Measurements from ENCODE around the gene CDH2. TPM values are rescaled to one million over a fixed set of nuclear protein-coding genes. Genes with fewer than 3 reads are reported as not detected.

The CDH2 gene
- total and polyA plus RNA-seq, 9 donors = 3.3 to 10.0 (median 6.1) TPM

DNA sequence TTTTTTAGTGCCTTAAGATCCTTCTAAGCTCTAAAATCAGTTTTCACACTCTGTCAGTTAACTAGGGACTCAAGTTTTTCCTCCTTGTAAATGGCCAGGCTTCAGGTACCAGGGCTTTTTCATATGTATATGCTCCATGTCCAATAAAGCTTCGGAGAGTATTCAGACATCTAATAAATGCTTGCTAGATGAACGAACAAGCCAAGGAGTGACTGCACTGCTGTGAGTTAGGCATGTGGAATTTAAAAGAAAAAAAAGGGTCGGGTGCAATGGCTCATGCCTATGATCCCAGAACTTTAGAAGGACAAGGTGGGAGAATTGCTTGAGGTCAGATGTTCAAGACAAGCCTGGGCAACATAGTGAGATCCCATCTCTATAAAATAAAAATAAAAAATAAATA, 81.9 kb downstream of the CDH2 start:
- Histone ChIP-seq H3K36me3 (ENCODE audit: control insufficient read depth, insufficient read depth, low read length) (no peaks in the 10 kb centered on the region), H3K27ac (ENCODE audit: low read length) (no peak overlapping the region), H3K4me3 (ENCODE audit: low read length) (no peak overlapping the region), H3K27me3 (ENCODE audit: control insufficient read depth, insufficient read depth, low read length) (no peaks in the 10 kb centered on the region), H3K4me1 (ENCODE audit: control insufficient read depth, insufficient read depth, low read length) (no peaks in the 10 kb centered on the region), H3K9me3 (replicated peaks; ENCODE audit: control insufficient read depth, low read depth, low read length) (no peaks in the 10 kb centered on the region)
- no CpG with 5 or more reads among the region's 3 CpGs for WGBS (ENCODE audit: insufficient coverage)
- DNase-seq = no peak

DNA sequence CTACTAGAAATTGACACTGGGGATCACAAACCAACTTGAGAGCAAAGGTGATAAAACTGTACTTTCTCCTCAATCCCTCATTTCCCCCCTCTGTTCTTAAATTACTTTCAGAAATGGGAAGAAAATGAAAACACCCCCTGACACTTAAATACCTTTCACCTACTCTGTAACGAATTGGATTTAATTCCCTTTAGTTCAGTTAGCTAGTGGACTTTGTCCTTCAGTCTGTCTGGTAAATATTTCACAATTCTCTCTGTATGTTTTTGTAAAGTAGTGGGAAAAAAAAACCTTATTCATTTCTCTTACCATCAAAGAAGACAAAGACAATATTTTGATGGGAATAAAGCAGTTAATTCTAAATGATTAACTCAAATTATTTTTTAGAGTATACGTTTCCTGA, 85.7 kb downstream of the CDH2 start:
- Histone ChIP-seq H3K4me1 (ENCODE audit: control insufficient read depth, insufficient read depth, low read length) (no peaks in the 10 kb centered on the region), H3K27me3 (ENCODE audit: control insufficient read depth, insufficient read depth, low read length) (no peaks in the 10 kb centered on the region), H3K27ac (ENCODE audit: low read length) (no peak overlapping the region), H3K9me3 (replicated peaks; ENCODE audit: control insufficient read depth, low read depth, low read length) (no peaks in the 10 kb centered on the region), H3K36me3 (ENCODE audit: control insufficient read depth, insufficient read depth, low read length) (no peaks in the 10 kb centered on the region), H3K4me3 (ENCODE audit: low read length) (no peak overlapping the region)
- WGBS (ENCODE audit: insufficient coverage) = no CpG with 5 or more reads among the region's 2 CpGs
- no peak for DNase-seq

DNA sequence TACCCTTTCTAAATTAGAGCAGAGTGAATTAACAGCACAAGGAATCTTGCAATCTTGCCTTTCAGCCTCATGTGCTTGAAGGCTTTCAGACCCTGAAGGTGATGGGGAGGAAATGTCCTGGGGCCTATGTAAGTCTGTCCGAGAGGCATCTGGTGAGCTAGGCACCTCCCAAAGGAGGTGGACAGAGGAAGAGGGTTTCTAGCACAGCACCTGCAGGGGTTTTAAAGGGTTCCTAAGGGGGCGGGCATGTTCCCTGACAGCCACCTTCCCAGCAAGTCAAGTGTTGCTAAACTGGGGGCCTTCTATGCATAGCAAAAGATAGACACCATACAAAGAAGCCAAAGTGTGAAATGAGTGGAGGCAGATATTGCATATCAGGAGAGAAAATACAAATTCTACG, 88.5 kb downstream of the CDH2 start:
- Histone ChIP-seq H3K9me3 (replicated peaks; ENCODE audit: control insufficient read depth, low read depth, low read length) (no peaks in the 10 kb centered on the region), H3K27ac (ENCODE audit: low read length) (no peak overlapping the region), H3K4me1 (ENCODE audit: control insufficient read depth, insufficient read depth, low read length) (no peaks in the 10 kb centered on the region), H3K36me3 (ENCODE audit: control insufficient read depth, insufficient read depth, low read length) (no peaks in the 10 kb centered on the region), H3K4me3 (ENCODE audit: low read length) (no peak overlapping the region), H3K27me3 (ENCODE audit: control insufficient read depth, insufficient read depth, low read length) (no peaks in the 10 kb centered on the region)
- 74% methylated on average over 2 of the region's 3 CpGs for WGBS (ENCODE audit: insufficient coverage)
- no peak for DNase-seq

DNA sequence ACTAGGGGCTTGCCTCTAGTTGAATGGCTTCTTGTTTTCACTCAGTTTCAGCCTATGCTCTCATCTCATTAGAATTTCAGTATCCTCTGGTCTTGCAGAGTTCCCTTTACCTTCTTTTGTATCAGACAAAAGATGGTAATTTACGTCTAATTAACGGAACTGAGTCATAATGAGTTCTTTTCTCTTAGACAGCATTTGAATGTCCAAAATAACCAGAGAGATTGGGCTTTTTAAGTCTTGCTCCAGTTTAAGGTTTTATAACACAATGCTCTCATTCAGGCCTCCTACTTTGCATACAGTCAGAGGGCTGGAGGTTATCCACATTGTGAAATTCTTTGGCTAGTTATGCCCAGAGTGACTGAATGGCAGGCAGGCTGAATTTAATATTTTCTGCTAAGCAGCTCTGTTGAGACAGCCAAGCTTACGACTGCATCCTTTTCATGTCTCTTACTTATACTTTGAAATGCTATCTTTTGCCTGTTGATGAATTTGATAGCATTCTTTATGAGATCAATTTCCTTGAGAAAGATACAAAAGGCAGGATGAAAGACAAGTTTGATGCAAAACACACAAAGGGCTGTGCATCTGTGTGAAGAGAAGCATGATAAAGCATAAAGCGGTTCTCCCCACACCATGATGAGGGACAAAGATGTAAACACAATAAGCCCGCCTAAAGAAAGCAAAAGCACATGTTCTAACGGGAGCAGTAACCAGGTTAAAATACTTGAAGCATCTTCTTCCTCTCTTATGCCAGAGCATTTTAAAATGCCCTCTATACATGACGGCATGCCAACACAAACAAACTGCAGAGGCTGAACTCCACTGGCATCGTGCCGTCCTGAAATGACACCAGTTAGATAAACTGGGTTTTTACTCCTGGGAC, 90.0 kb downstream of the CDH2 start:
- DNase-seq = peak; percentile 79
- no CpG with 5 or more reads among the region's 9 CpGs for WGBS (ENCODE audit: insufficient coverage)
- H3K27ac ChIP-seq (ENCODE audit: low read length) = no peak overlapping the region
- no peak overlapping the region for H3K4me3 ChIP-seq (ENCODE audit: low read length)
- no peaks in the 10 kb centered on the region for H3K4me1 ChIP-seq (ENCODE audit: control insufficient read depth, insufficient read depth, low read length)
- H3K27me3 ChIP-seq (ENCODE audit: control insufficient read depth, insufficient read depth, low read length) = no peaks in the 10 kb centered on the region
- no peaks in the 10 kb centered on the region for H3K36me3 ChIP-seq (ENCODE audit: control insufficient read depth, insufficient read depth, low read length)
- no peaks in the 10 kb centered on the region for H3K9me3 ChIP-seq (replicated peaks; ENCODE audit: control insufficient read depth, low read depth, low read length)

DNA sequence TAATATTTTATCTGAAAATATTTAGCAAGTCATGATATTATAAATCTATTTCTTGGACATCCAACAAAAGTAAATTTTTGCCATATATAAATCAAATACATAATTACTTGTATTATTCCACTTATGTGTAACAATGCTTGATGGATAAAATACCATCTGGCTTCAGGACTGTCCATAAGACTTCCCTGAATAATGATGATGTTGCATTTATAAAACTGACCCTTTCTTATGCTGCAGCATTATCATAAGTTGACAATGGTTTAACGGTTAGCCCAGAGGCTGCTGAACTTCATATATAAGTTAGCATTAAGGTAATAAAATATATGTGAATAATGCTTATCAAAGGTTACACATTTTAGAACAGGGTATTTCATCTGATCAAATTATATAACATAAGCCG, 95.4 kb downstream of the CDH2 start:
- Histone ChIP-seq H3K4me1 (ENCODE audit: control insufficient read depth, insufficient read depth, low read length) (no peaks in the 10 kb centered on the region), H3K36me3 (ENCODE audit: control insufficient read depth, insufficient read depth, low read length) (no peaks in the 10 kb centered on the region), H3K27ac (ENCODE audit: low read length) (no peak overlapping the region), H3K27me3 (ENCODE audit: control insufficient read depth, insufficient read depth, low read length) (no peaks in the 10 kb centered on the region), H3K4me3 (ENCODE audit: low read length) (no peak overlapping the region), H3K9me3 (replicated peaks; ENCODE audit: control insufficient read depth, low read depth, low read length) (no peaks in the 10 kb centered on the region)
- no CpG with 5 or more reads among the region's 2 CpGs for WGBS (ENCODE audit: insufficient coverage)
- DNase-seq = no peak

DNA sequence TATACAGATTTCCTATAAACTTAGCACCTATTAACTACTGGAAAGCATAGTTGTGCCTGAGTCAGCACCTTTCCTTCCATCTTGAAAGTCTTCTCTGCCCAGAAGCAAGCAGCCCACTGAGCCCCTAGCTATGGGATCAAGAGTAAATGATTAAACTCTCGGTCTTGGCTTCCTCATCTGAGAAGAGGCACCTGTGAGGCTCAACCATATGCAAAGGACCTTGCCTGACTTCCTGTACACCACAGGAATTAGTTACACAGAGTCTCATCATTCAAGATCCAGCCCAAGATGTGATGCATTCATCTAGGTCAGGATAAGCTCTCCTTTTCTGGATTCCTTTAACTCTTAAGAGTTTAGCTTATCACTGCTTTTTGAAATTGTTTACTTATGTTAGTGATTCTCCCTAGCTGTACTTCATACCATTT, 96.0 kb downstream of the CDH2 start:
- Histone ChIP-seq H3K36me3 (ENCODE audit: control insufficient read depth, insufficient read depth, low read length) (no peaks in the 10 kb centered on the region), H3K9me3 (replicated peaks; ENCODE audit: control insufficient read depth, low read depth, low read length) (no peaks in the 10 kb centered on the region), H3K4me1 (ENCODE audit: control insufficient read depth, insufficient read depth, low read length) (no peaks in the 10 kb centered on the region), H3K4me3 (ENCODE audit: low read length) (no peak overlapping the region), H3K27ac (ENCODE audit: low read length) (no peak overlapping the region), H3K27me3 (ENCODE audit: control insufficient read depth, insufficient read depth, low read length) (no peaks in the 10 kb centered on the region)
- WGBS (ENCODE audit: insufficient coverage) = no CpG with 5 or more reads among the region's 1 CpG
- DNase-seq = no peak

DNA sequence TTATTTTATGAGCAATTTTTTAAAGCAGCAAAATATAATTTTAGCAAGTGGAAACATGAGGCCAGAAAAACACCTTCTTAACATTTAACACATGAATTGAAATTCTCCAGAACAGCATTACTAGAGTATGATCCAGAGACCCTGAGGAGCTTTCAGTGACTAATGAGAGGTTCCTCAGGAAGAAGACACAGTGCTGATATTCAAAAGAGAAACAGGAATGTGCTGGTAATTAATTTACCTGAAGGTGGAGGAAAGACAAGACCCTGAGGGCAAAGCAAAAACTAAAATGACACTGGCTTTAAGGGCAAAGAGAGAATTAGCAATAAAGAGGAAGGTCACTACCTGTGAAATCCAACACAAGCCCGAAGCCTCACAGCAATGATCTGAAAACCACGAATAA, 97.0 kb downstream of the CDH2 start:
- no peaks in the 10 kb centered on the region for H3K4me1 ChIP-seq (ENCODE audit: control insufficient read depth, insufficient read depth, low read length)
- H3K9me3 ChIP-seq (replicated peaks; ENCODE audit: control insufficient read depth, low read depth, low read length) = no peaks in the 10 kb centered on the region
- H3K36me3 ChIP-seq (ENCODE audit: control insufficient read depth, insufficient read depth, low read length) = no peaks in the 10 kb centered on the region
- no CpG with 5 or more reads among the region's 2 CpGs for WGBS (ENCODE audit: insufficient coverage)
- no peaks in the 10 kb centered on the region for H3K27me3 ChIP-seq (ENCODE audit: control insufficient read depth, insufficient read depth, low read length)
- H3K27ac ChIP-seq (ENCODE audit: low read length) = no peak overlapping the region
- DNase-seq = no peak
- H3K4me3 ChIP-seq (ENCODE audit: low read length) = no peak overlapping the region

DNA sequence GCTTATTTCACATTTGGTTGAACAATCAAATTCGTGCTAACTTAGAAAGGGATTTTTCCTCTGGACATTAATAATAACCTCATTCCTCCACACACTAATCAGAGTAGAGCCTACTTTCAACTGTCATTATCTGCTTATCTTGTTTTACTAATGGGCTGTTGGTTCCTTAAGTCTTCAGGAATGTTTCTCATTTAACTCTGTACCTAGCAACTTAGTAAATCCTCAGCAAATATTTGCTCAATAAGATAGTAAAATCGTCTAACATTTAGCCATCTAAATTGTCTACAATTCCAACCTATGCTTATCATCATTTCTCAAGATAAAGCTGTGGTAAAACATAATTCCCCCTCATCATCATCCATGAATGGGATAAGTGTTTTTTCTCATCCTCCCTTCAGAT, 98.1 kb downstream of the CDH2 start:
- H3K27ac ChIP-seq (ENCODE audit: low read length) = no peak overlapping the region
- DNase-seq = no peak
- no peaks in the 10 kb centered on the region for H3K9me3 ChIP-seq (replicated peaks; ENCODE audit: control insufficient read depth, low read depth, low read length)
- H3K4me1 ChIP-seq (ENCODE audit: control insufficient read depth, insufficient read depth, low read length) = no peaks in the 10 kb centered on the region
- no peaks in the 10 kb centered on the region for H3K36me3 ChIP-seq (ENCODE audit: control insufficient read depth, insufficient read depth, low read length)
- no peak overlapping the region for H3K4me3 ChIP-seq (ENCODE audit: low read length)
- no peaks in the 10 kb centered on the region for H3K27me3 ChIP-seq (ENCODE audit: control insufficient read depth, insufficient read depth, low read length)
- no CpG with 5 or more reads among the region's 2 CpGs for WGBS (ENCODE audit: insufficient coverage)

DNA sequence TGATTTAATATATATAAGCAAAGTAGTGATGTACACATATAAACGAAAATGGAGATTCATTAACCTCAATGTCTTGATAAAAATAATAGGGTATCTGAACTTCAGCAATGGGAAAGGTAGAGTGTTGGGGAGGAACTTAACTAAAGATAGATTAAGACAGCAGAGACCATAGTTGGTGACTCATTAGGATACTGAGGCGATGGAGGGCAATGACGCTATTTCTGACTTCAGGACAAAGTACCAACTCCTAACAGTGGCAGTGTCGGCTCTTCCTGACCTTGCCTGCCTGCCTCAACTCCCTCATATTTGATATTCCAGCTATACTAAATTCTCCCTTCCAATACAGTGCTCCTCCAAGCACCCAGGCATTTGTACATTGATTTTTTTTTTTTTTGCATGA, 98.6 kb downstream of the CDH2 start:
- Histone ChIP-seq H3K4me3 (ENCODE audit: low read length) (no peak overlapping the region), H3K9me3 (replicated peaks; ENCODE audit: control insufficient read depth, low read depth, low read length) (no peaks in the 10 kb centered on the region), H3K4me1 (ENCODE audit: control insufficient read depth, insufficient read depth, low read length) (no peaks in the 10 kb centered on the region), H3K36me3 (ENCODE audit: control insufficient read depth, insufficient read depth, low read length) (no peaks in the 10 kb centered on the region), H3K27ac (ENCODE audit: low read length) (no peak overlapping the region), H3K27me3 (ENCODE audit: control insufficient read depth, insufficient read depth, low read length) (no peaks in the 10 kb centered on the region)
- 93% methylated on average over 3 of the region's 4 CpGs for WGBS (ENCODE audit: insufficient coverage)
- no peak for DNase-seq

DNA sequence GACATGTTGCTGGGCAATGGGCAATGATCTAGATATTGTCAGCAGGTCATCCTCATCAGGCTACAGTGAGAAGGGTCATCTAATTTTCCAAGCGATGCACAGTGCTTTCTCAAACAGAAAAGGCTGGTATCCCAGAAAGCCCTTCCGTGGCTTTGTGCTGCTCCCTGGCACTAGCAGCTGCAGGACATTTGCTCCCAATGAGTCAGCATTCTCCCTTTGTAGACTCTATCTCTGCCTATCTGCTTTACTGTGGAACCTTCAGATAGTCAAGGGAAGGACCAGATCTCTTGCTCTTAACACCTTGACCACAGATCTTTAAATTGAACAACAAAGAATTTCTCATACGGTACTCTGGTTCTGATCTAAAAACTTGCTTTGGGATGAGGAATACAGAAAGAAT, 101.4 kb downstream of the CDH2 start:
- no peaks in the 10 kb centered on the region for H3K27me3 ChIP-seq (ENCODE audit: control insufficient read depth, insufficient read depth, low read length)
- 100% methylated on average over 2 of the region's 3 CpGs for WGBS (ENCODE audit: insufficient coverage)
- no peaks in the 10 kb centered on the region for H3K36me3 ChIP-seq (ENCODE audit: control insufficient read depth, insufficient read depth, low read length)
- no peak for DNase-seq
- H3K4me3 ChIP-seq (ENCODE audit: low read length) = no peak overlapping the region
- no peaks in the 10 kb centered on the region for H3K9me3 ChIP-seq (replicated peaks; ENCODE audit: control insufficient read depth, low read depth, low read length)
- no peak overlapping the region for H3K27ac ChIP-seq (ENCODE audit: low read length)
- H3K4me1 ChIP-seq (ENCODE audit: control insufficient read depth, insufficient read depth, low read length) = no peaks in the 10 kb centered on the region

DNA sequence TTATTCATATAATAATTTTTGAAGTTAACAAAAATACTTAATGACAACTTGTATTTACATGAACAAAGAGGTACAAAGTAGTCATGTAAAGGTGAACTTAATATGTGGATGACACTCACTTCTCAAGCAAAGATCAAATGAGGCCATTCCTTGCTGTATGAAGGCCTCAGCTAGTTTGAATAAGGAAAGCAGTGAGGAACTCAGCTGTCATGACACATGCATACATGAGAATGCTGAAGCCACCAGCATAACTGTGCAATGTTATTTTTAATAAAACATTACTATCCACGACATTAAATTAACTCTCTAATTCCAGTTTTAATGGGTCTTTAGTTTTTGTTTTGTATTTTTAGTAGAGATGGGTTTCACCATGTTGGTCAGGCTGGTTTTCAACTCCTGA, 102.9 kb downstream of the CDH2 start:
- no peak overlapping the region for H3K4me3 ChIP-seq (ENCODE audit: low read length)
- DNase-seq = no peak
- H3K4me1 ChIP-seq (ENCODE audit: control insufficient read depth, insufficient read depth, low read length) = no peaks in the 10 kb centered on the region
- H3K27ac ChIP-seq (ENCODE audit: low read length) = no peak overlapping the region
- WGBS (ENCODE audit: insufficient coverage) = no CpG with 5 or more reads among the region's 1 CpG
- no peaks in the 10 kb centered on the region for H3K9me3 ChIP-seq (replicated peaks; ENCODE audit: control insufficient read depth, low read depth, low read length)
- H3K36me3 ChIP-seq (ENCODE audit: control insufficient read depth, insufficient read depth, low read length) = no peaks in the 10 kb centered on the region
- H3K27me3 ChIP-seq (ENCODE audit: control insufficient read depth, insufficient read depth, low read length) = no peaks in the 10 kb centered on the region
